Stimulated activated CD4-positive, alpha-beta T cell treated with anti-CD3 and anti-CD28 coated beads, Interleukin-1b, Interleukin-23, amount 100 ng/mL, for 1 hour (primary cell): ENCODE data around the gene FIS1.
"Not testable (repeated sequence)": the region's sequence is repeated elsewhere in the genome, so short reads cannot be mapped to it uniquely, and the experiment has no call there.

Source experiments
- DNase-seq, 2 donors: peaks; one replicate each; pipeline ENCODE4 v3.0.0-alpha.2; 2020; ENCODE audit warnings: low read depth in 2 of 2

Gene FIS1

DNA sequence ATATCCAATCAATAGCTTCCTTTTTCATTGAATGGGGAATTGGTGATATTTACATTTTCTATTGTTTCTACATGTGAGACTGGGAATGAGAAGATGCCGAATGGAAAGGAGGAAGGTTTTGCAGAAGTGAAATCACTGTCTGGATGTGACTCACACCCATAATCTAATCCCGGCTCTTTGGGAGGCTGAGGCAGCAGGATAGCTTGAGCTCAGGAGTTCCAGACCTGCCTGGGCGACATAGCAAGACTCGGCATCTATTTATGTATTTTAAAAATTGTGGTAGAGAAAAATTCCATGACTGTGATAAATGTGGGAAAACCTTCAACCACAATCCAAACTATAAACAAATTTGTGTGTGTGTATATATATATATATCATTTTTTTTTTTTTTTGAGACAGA is 10.9 kb upstream of the FIS1 start:
- no peak for DNase-seq

DNA sequence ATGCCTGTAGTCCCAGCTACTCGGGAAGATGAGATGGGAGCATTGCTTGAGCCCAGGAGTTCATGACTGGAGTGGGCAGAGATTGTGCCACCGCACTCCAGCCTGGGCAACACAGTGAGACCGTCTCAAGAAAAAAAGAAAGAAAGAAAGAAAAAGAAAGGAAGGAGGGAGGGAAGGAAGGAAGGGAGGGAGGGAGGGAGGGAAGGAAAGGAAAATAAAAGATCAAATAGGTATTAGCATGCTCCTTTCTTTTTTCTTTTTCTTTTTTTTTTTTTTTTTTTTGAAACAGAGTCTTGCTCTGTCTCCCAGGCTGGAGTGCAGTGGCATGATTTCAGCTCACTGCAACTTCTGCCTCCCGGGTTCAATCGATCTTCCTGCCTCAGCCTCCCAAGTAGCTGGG is 8.3 kb upstream of the FIS1 start:
- DNase-seq: not testable (repeated sequence)

DNA sequence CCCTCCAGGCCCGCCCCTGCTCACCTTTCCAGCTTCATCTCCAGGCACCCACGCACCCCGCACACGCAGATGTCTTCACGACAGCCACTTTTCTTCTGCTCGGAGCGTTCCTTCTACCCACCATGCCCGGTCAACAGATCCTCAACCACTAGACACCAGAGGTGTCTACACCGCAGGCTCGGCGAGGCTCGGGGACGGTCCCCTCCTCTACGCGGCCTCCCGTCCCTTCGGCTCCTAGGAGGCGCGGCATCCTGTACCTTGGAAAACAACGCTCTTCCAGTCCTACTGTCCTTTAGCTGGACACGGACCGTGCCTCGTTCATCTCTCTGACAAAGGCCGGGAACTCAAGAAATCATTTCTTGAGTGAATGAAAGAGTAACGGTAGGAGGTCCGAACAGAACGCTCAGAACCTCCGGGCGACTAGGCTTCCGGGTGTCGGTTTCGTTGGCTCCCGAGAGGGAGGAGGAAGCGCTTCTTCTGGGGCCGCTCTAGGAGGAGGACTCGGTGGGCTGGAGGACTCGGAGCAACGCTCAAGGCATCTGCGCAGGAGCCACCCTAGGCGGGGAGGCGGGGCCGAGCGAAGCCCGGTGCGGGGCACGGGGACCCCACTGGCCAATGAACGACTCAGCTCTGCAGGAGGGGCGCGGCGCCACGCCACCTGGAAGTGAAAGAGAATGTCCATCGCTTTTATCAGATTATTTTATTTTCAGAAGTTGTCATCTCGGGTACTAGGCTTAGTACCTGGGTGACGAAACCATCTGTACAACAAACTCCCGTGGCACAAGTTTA is 7.2 kb upstream of the FIS1 start:
- peak; percentile 94 to 98 for DNase-seq

DNA sequence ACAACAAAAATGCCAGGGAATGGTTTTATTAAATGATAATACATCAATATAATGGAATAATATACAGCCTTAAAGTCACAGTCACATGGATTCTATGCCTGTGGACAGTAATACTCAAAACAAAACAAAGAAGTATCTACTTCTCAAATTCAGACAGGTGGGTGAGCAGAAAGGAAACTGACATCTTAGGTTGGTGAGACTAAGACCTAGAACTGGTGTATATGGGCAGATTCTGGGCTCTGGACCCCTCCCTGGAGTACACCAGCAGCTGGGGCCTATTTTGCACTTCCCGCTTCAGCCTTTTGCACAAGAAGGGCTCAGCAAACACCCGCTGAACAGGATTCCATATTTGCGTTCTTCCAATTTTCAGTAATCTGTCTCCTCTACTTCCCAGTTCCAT is 5.4 kb upstream of the FIS1 start:
- no peak for DNase-seq

DNA sequence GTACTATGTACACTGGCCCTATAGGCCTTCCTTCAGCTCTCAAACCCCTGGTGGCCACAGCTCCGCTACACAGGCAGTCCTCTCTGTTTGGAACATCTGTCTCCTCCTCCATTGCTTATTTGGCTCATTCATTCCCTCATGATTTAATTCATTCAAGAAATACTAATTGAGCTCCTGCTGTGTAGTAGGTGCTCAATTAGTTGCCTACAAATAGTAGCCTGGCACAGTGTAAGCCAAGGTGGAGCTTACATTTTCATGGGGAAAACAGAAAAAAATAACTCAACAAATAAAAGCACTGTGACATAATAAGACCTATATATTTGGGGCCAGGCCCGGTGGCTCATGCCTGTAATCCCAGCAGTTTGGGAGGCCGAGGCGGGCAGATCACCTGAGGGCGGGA is 3.4 kb upstream of the FIS1 start:
- no peak for DNase-seq

DNA sequence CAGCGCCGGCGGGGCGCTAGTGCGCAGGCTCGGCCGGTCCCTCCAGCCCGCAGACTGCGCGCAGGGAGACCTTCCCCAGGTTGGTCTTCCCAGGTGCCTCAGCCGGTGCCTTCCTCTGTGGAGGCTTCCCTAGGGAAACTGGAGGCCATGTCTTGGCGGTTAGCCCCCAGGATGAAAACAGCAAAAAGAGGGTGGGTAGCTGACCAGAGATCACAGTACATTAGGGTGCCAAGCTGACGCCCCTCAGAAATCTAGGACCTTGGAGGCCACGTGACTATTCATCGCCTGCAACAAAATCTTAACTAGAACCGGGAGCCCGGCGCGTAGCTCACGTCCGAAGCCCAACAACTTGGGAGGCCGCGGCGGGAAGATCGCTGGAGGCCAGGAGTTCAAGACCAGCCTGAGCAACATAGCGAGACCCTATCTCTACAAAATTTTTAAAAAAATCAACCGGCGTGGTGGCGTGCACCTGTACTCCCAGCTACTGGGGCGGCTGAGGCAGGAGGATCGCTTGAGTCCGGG is 327 bp upstream of the FIS1 start:
- DNase-seq: no peak

DNA sequence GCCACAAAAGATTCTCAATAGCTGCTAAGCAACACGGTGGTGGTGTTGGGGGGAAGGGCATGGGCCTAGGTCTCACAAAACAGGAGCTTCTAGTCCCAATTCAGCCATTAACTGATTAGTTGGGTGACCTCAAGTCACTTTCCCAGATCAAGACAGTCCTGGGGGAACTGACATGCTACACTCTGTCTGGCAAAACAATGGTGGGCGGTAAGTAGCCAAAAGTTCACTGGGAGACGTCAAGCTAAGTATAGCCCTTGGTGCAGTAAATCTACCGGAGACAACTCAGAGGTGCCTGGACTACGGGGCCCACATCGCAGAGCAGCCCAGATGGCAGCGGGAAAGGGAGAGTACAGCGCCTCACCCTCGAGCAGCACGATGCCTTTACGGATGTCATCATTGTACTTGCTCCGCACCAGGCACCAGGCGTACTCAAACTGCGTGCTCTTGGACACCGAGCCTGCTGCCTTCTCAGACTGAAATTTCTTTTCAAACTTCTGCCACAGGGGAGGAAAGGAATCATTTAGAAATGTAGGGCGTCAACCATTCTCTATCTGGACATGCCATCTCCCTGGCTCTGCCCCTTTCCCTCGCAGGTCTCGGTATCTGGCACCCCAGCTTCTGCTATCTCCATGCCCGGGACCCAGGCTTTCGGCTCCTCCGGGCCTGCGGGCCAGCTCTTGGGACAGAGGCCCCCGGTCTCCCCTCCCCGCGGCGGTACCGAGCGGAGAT is 1.1 kb downstream of the FIS1 start:
- no peak for DNase-seq

DNA sequence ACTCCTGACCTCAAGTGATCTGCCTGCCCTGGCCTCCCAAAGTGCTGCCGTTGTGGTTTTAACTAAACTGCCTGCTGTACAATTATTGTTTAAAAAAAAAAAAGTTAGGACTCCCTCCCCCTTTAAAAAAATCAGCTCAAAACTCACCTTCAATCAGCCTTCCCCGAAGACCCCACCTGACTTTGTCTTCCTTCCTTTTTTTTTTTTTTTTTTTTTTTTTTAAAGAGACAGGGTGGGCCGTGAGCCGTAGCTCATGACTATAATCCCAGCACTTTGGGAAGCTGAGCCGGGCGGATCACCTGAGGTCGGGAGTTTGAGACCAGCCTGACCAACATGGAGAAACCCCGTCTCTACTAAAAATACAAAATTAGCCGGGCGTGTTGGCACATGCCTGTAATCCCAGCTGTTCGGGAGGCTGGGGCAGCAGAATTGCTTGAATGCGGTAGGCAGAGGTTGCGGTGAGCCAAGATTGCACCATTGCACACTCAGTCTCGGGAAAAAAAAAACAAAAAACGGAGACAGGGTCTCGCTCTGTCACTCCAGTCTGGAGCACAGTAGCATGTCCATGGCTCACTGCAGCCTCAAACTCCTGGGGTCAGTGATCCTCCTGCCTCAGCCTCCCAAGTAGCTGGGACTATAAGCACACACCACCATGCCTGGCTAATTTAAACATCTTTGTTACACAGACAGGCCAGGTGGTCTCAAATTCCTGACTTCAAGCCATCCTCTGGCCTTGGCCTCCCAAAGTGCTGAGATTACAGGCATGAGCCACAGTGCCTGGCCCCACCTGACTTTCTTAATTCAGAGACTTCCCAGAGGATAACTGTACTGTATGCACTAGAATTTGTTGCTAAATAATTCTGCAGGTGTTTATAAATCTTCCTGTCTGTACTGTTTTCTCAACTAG is 3.2 kb downstream of the FIS1 start:
- DNase-seq: no peak

DNA sequence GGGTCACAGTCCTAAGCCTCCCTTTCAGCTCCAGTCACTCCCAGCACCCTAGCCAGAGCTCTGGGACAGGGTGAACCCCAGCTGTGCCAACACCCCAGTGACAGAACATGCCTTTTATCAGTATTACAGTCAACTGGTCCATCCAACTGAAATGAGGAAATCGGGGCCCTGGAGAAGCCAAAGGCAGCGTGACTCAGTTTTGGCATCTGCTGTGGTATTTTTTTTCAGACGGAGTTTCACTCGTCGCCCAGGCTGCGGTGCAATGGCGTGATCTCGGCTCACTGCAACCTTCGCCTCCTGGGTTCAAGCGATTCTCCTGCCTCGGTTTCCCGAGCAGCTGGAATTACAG is 3.9 kb downstream of the FIS1 start:
- no peak for DNase-seq

DNA sequence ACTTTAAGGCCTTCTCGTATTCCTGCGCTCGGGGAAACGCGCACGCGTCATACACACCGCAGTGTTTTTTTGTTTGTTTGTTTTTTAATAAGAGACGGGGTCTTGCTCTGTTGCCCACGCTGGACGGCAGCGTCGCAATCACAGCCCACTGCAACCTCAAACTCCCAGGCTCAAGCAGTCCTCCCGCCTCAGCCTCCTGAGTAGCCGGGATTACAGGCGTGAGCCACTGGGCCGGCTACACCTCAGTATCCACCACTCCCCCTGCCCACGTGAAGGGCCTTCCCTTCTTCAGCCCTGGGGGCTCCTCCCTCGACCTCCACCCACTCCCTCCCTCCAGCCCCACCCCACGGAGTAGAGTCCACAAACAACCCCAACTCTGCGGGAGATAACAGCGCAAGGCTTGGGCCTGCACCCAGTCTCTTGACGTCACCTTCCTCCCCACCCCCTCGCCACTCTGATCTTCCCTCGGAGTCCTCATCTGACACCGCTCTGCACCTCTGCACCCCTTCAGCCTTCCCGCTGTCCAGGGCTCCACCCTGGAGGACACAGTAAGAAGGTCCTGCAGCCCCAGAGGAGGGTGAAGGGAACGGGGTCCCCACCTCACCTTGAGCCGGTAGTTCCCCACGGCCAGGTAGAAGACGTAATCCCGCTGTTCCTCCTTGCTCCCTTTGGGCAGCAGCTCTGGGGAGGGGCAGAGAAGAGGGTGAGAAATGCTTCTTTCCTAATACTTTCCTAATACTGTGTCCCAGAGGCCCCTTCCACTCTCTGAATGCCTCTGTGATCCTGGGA is 4.5 kb downstream of the FIS1 start:
- no peak for DNase-seq

DNA sequence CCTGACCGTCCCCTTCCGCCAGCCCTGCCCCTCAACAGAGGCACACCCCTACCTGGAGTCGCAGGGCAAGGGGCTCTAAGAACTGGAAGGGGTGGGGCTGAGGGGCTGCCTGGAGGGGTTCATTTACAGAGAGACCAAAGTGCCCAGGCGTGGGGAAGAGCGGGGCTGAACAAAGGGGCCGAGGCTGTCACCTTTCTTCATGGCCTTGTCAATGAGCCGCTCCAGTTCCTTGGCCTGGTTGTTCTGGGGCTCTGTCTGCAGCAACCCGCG is 5.0 kb downstream of the FIS1 start:
- DNase-seq: no peak

DNA sequence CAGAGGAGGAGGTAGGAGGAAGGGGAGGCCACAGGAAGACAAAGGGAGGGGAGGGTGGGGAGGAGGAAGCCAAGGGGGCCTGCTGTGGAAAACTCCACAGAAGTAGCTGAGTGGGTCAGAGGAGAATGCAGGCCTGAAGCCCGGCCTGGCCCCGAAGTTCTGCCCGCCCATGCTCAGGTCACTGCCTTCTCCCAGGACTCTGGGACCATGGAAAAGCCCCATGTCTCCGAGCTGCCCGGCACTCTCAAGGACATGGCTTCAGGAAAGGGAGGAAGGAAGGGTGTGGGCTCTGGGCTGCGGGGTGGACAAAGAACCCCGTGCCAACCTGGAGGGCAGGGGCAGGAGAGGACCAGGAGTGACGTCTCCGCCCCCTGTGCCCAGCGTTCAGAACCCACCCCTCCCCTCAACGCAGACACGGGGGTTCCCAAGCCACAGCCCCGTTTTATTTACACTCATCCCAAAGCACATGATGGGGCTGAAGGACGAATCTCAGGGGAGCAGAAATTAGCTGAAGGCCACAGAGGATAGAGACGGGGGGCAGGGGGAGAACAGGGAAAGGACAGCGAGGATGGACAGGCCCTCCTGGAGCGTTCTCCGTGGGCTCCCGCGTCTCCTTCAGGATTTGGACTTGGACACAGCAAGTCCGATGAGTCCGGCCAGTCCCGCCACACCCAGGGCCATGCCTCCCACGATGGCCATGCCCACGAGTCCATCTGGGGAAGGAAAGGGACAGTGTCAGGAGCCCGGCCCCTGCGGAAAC is 5.5 kb downstream of the FIS1 start:
- DNase-seq: no peak

DNA sequence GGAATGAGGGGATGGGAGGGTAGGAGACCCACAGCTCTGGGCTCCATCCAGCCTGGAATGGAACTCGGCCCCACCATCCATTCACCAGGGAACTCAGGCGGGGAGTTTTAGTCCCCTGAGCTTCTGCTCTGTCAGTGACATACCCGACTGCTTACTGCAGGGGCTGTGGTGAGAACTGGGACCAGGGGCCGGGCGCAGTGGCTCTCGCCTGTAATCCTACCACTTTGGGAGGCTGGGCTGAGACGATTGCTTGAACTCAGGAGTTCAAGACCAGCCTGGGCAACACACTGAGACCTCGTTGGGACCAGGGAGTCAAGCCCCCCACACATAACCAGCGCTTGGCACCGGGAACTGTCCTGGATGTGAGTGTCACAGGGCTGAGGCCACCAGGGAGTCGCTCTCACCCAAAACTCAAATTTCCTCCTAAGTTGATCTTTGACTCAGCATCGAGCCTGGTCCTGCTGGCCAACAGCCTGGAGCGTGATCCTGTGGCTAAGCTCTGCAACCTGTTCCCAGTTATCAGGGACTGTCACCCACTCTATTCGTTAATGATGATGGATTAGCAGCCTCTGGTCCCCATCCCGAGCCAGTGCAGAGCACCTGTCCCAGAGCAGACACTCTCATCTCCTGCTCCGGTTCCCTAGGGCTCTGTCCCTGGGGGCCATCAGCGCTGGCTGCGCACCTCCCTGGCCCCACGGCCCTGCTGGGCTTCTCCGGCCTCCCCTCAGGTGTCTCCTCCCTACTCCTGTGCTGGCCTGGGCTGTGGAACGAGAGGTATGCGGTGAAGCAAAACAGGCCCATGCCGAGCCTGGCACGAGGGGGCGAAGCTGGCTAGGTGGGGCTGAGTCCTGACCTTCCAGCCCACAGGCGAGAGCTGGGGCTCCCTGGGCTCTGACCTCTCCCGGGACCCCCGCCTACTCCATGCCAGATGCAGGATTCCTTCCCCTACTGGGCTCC is 6.4 kb downstream of the FIS1 start:
- no peak for DNase-seq

DNA sequence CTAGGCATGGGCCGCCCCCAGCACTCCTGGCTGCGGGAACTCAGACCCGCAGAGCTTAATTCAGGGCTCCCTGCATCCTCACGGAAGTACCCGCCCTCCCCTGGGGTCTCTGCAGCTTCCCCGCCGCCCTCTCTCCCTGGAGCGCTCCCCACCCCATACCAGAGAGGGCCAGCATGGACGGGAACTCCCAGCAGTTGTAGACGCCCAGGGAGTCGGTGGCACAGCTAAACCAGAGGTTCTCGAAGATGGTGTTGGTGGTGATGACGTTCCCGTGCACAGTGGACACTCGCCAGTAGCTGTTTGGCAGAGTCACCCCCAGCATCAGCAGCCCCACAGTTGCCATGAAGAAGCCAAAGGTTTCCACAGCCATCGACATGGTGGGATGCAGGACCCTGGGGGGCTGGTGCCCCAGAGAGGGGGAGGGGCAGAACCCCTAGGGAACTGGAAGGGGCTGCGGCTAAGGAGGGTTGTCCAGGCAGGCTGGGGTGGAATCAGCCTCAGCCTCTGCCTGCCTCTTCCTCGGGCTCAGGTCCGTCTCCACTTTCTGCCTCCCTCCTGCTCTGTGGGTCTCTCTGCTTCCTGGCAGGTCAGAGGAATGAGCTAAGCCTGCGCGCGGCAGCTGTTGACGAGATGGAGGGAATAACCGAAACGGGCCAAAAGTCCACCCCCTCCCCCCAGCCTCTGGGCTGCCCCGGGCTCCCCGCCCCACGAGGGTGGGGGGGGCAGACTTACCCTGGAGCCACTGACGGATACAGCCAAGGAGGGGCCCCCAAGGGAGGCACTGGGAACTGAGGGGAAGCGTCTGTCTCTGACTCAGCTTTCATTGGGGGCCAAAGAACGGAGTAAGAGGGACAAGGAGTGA is 7.4 kb downstream of the FIS1 start, which contains the start of gene CLDN15:
Gene CLDN15 (minus strand): TSS at position 597 of the 862 bp plus-strand sequence. CDS start 221 bp downstream, at position 376.
- no peak for DNase-seq

DNA sequence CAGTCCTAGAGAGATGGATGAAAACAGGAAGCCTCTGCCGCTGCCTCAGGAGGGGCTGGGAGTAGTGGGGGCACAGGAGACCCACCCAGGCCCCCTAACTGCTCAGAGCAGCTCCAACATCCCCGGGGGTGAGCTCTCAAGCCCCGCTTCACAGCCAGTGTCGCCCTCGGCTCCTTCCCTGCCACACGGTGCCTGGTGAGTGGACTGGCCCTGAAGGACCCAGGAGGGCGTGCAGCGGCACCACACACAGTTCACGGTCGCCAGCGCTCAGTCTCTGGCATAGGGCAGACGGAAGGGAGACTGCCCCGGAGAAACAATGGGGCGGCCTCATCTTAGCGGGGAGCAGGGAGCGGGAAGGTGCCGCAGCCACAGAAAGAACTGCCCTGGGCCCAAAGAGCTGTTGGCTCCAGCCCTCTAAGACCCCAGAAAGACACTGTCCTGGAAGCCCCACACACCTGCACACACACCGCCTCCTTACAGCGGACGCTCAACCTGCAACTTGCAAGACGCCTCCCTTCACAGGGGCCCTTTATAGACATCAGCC is 8.5 kb downstream of the FIS1 start:
- no peak for DNase-seq

DNA sequence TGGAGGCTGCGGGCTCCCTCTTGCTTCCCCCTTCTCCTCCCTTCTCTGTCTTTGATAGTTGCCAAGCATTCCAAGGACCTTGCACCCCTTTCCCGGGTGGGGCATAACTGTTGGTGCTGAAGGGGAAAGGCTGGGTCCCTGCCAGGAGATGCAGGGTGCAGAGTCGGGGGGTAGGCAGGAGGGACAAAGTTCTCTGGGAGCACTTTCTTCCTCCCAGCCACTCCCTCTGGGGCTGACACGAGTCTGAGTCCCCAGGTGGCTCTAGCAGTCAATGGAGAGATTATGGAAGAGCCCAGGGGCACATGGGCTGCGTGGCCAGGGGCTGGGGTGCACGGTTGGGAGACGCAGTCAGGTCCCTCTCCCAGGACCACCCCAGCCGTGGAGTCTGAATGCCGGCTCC is 9.4 kb downstream of the FIS1 start:
- no peak for DNase-seq

DNA sequence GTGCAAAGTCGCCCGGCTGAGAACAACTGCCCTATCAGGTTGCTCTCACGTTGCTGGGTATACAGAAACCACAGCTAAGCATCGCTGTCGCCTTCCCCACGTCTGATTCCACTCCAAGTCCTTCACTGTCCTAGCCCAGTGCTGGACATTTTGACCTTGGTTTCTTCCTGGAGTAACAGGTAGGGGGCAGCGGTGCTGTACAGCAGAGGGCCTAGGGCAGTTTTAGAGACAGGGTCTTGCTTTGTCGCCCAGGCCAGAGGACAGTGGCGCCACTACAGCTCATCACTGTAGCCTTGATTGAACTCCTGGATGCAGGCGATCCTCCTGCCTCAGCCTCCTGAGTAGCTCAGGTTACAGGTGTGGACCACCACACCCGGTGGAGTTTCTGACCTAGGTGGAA is 9.8 kb downstream of the FIS1 start:
- no peak for DNase-seq

DNA sequence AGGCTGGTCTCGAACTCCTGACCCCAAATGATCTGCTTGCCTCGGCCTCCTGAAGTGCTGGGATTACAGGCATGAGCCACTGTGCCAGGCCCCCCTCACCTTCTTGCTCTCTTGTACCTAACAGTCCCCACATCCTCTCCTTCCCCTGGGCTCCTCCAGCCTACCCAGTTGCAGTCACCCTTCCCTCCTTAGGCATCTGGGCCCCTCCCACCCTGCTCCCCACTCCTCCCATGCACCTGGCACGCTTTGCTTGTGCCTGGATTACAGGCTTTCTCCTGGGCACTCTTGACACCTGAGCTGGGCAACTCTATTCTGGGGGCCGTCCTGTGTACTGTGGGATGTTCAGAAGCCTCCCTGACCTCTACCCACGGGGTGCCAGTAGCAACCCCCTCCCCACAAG is 10.2 kb downstream of the FIS1 start:
- DNase-seq: no peak
